Loucy (cell line): ENCODE data around the gene SUFU.
A peak's percentile ranks its signal among the peaks of the same experiment; 100 is the strongest.
"Not testable (repeated sequence)": the region's sequence is repeated elsewhere in the genome, so short reads cannot be mapped to it uniquely, and the experiment has no call there.

Source experiments
- H2AFZ ChIP-seq: fragments of 200-600 bp; sonication (generic); 2 replicates; pipeline ENCODE4 v1.6.0; 2016; ENCODE audit warnings: antibody characterized with exemption, mild to moderate bottlenecking, low read length, moderate library complexity
- H3F3A ChIP-seq: fragments of 200-600 bp; 2 replicates; pipeline ENCODE4 v1.6.0; 2016; ENCODE audit warnings: antibody characterized with exemption, low read depth, mild to moderate bottlenecking
- H3K27me3 ChIP-seq: fragments of 200-600 bp; sonication (generic); 2 replicates; pipeline ENCODE4 v1.6.1; 2014; ENCODE audit warnings: low read length, mild to moderate bottlenecking; ENCODE audit not compliant: insufficient read depth, poor library complexity, severe bottlenecking
- H3K36me3 ChIP-seq: fragments of 200-600 bp; sonication (generic); 2 replicates; pipeline ENCODE4 v1.6.1; 2016; ENCODE audit warnings: low read length; ENCODE audit not compliant: insufficient read depth
- H3K4me1 ChIP-seq: fragments of 200-600 bp; sonication (generic); 2 replicates; pipeline ENCODE4 v1.5.1; 2014; ENCODE audit warnings: low read length, mild to moderate bottlenecking; ENCODE audit not compliant: insufficient read depth, poor library complexity, severe bottlenecking
- H3K4me2 ChIP-seq: fragments of 200-600 bp; sonication (generic); 2 replicates; pipeline ENCODE4 v1.6.0; 2014; ENCODE audit warnings: antibody characterized with exemption, low read length, low read depth, mild to moderate bottlenecking; ENCODE audit not compliant: poor library complexity, severe bottlenecking
- H3K4me3 ChIP-seq: fragments of 200-600 bp; sonication (generic); 2 replicates; pipeline ENCODE4 v1.5.1; 2014; ENCODE audit warnings: low read length, mild to moderate bottlenecking, mixed read lengths; ENCODE audit not compliant: poor library complexity, severe bottlenecking
- H3K79me2 ChIP-seq: fragments of 200-600 bp; sonication (generic); 2 replicates; pipeline ENCODE4 v1.6.1; 2014; ENCODE audit warnings: low read length; ENCODE audit not compliant: insufficient read depth
- H3K9ac ChIP-seq: fragments of 200-600 bp; sonication (generic); 2 replicates; pipeline ENCODE4 v1.6.0; 2014; ENCODE audit warnings: mild to moderate bottlenecking, low read depth, low read length, moderate library complexity; ENCODE audit not compliant: poor library complexity, severe bottlenecking
- H3K9me2 ChIP-seq: fragments of 200-600 bp; sonication (generic); replicated peaks from 2 replicates; pipeline ENCODE4 v1.6.1; 2016; ENCODE audit warnings: low read depth, low read length, mixed read lengths
- H3K9me3 ChIP-seq: fragments of 200-600 bp; sonication (generic); 2 replicates; pipeline ENCODE4 v1.6.1; 2014; ENCODE audit warnings: mild to moderate bottlenecking, antibody characterized with exemption, low read length, low read depth; ENCODE audit not compliant: insufficient read depth
- H4K20me1 ChIP-seq: fragments of 200-600 bp; sonication (generic); 2 replicates; pipeline ENCODE4 v1.6.0; 2014; ENCODE audit warnings: antibody characterized with exemption, low read length, mild to moderate bottlenecking; ENCODE audit not compliant: insufficient read depth, poor library complexity, severe bottlenecking
- EZH2phosphoT487 ChIP-seq: fragments of 200-600 bp; IDR thresholded peaks from 2 replicates; pipeline ENCODE4 v1.6.1; 2018; ENCODE audit warnings: antibody characterized with exemption, mild to moderate bottlenecking, moderate library complexity, borderline replicate concordance
- TF ChIP-seq, protein P1 (sequence below): fragments of 200-600 bp; sonication (generic); conservative IDR thresholded peaks from 2 replicates; pipeline ENCODE4 v1.5.1; 2014; ENCODE audit warnings: mild to moderate bottlenecking, antibody characterized with exemption, low read length

SUFU gene

DNA sequence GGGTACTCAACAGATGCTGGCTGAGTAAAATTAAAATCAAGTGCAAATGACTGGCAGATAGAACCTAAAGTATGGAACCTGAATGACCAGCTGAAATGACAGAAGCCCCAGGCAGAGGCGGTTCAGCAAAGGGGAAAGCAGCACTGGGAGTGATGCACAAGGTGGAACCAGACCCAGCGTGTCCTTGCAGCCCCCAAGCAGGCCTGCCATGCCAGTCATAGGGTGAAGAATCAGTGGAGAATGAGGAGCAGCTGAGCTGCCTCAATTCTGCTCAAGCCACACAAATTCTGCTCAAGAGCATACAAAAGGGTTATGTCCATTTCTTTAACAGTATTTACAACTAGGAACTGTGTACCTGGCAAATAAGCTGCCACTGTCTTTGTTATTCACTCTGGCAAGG is 10.0 kb upstream of the SUFU start:
- Histone ChIP-seq H3K27me3 (no peaks in the 10 kb centered on the region), H3K9me3 (no peaks in the 10 kb centered on the region), H3K4me2 (no peak overlapping the region), H3K4me3 (no peak overlapping the region), H3K36me3 (peaks cover 27% of the 10 kb centered on the region; the same call in 1 of the 2 replicates), H3K9me2 (no peaks in the 10 kb centered on the region), H3K4me1 (peaks cover 12% of the 10 kb centered on the region), H3K9ac (no peak overlapping the region), H3K79me2 (peaks cover 74% of the 10 kb centered on the region), H2AFZ (no peak overlapping the region), H4K20me1 (peaks cover 57% of the 10 kb centered on the region), H3F3A (no peaks in the 10 kb centered on the region)
- no peak for TF ChIP-seq EZH2phosphoT487
- TF ChIP-seq, protein P1, sequence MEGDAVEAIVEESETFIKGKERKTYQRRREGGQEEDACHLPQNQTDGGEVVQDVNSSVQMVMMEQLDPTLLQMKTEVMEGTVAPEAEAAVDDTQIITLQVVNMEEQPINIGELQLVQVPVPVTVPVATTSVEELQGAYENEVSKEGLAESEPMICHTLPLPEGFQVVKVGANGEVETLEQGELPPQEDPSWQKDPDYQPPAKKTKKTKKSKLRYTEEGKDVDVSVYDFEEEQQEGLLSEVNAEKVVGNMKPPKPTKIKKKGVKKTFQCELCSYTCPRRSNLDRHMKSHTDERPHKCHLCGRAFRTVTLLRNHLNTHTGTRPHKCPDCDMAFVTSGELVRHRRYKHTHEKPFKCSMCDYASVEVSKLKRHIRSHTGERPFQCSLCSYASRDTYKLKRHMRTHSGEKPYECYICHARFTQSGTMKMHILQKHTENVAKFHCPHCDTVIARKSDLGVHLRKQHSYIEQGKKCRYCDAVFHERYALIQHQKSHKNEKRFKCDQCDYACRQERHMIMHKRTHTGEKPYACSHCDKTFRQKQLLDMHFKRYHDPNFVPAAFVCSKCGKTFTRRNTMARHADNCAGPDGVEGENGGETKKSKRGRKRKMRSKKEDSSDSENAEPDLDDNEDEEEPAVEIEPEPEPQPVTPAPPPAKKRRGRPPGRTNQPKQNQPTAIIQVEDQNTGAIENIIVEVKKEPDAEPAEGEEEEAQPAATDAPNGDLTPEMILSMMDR = no peak

DNA sequence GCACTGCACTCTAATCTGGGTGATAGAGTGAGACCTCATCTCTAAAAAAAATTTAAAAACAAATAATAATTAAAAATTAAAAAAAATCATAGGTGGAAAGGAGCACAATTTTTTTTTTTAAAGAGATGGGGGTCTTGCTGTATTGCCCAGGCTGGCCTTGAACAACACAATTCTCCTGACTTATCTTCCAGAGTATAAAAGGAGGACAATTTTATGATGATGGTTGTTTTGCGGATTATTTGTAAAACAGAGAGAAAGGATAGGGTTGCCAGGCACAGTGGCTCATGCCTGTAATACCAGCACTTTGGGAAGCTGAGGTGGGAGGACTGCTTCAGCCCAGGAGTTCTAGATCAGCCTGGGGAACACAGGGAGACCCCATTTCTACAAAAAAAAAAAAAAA is 6.2 kb upstream of the SUFU start:
- Histone ChIP-seq H3K4me3 (no peak overlapping the region), H2AFZ (no peak overlapping the region), H3K9ac (no peak overlapping the region), H3K4me1 (peaks cover 36% of the 10 kb centered on the region), H3K79me2 (peaks cover 88% of the 10 kb centered on the region), H3K27me3 (no peaks in the 10 kb centered on the region), H3K9me2 (no peaks in the 10 kb centered on the region), H3K36me3 (peaks cover 5% of the 10 kb centered on the region; the same call in 1 of the 2 replicates), H4K20me1 (peaks cover 76% of the 10 kb centered on the region), H3K4me2 (peak overlapping the region; percentile 61), H3F3A (no peaks in the 10 kb centered on the region), H3K9me3 (no peaks in the 10 kb centered on the region)
- TF ChIP-seq, protein P1 = no peak
- no peak for TF ChIP-seq EZH2phosphoT487

DNA sequence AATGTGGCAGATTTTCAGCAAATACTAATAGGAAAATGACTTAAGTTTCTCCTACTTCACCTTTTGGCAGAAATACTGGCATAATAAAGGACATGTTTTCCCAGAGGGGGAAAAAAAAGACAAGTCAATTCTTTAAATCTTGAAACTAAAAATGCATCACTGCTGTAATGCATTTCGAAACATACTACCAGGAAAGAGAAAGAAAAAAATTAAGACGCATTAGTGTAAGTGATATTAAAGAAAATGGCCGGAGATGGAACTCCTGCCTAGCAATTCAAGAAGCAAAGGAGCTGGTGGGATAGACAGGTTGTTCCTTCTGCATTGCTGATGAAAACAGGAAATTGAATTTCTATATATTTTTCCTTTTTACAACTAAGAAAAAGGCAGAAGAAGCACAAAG is 4.4 kb upstream of the SUFU start:
- no peaks in the 10 kb centered on the region for H3K9me3 ChIP-seq
- no peaks in the 10 kb centered on the region for H3K27me3 ChIP-seq
- H3K9me2 ChIP-seq = no peaks in the 10 kb centered on the region
- H3K4me3 ChIP-seq = peak overlapping the region; percentile 38
- H3K79me2 ChIP-seq = peaks cover 74% of the 10 kb centered on the region
- peak overlapping the region; percentile 61 for H3K4me2 ChIP-seq
- peaks cover 37% of the 10 kb centered on the region for H3K4me1 ChIP-seq
- peaks cover 65% of the 10 kb centered on the region for H4K20me1 ChIP-seq
- peak overlapping the region; percentile 58 for H3K9ac ChIP-seq
- no peaks in the 10 kb centered on the region for H3K36me3 ChIP-seq
- H2AFZ ChIP-seq = no peak overlapping the region
- TF ChIP-seq, protein P1 = no peak
- no peak for TF ChIP-seq EZH2phosphoT487
- no peaks in the 10 kb centered on the region for H3F3A ChIP-seq

DNA sequence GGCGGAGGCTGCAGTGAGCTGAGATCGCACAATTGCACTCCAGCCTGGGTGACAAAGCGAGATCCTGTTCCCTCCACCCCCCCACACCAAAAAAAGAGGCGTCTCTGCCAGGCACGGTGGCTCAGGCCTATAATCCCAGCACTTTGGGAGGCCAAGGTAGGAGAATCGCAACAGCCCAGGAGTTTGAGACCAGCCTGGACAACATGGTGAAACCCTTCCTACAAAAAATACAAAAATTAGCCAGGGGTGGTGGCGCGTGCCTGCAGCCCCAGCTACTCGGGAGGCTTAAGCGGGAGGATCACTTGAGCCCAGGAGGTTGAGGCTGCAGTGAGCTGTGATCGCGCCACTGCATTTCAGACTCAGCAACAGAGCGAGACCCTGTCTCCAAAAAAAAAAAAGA is 3.1 kb upstream of the SUFU start:
- not testable (repeated sequence) for H3F3A ChIP-seq, H2AFZ ChIP-seq, H3K9me2 ChIP-seq, H3K9me3 ChIP-seq, H3K36me3 ChIP-seq, H3K27me3 ChIP-seq
- Histone ChIP-seq H3K4me3 (peak overlapping the region; percentile 90), H4K20me1 (peaks cover 70% of the 10 kb centered on the region), H3K4me1 (peaks cover 46% of the 10 kb centered on the region), H3K79me2 (peaks cover 76% of the 10 kb centered on the region), H3K4me2 (peak overlapping the region; percentile 98), H3K9ac (peak overlapping the region; percentile 76)
